Frontal cortex (tissue), 4 donors: ENCODE measurements around the gene TRMT44. TPM values are rescaled to one million over a fixed set of nuclear protein-coding genes. Genes with fewer than 3 reads are reported as not detected.

Experiments
- DNase-seq, 2 donors: peaks; one replicate each; pipeline ENCODE4 v3.0.0; 2012; ENCODE audit warnings: low spot score in 2 of 2
- FAIRE-seq: peaks from 2 replicates; lab custom pipeline; 2012; peaks lifted over from hg19 to GRCh38; lab: Jason Lieb, UNC
- total RNA-seq: library from RNA; depleted of rRNA; stranded (reverse); fragments of >200 nt; gene quantifications from one replicate; pipeline ENCODE4 v1.2.3, GENCODE V29; 2014
- donor health status: control.
- donor health status: control.
- donor health status: control.

The TRMT44 gene, protein sequence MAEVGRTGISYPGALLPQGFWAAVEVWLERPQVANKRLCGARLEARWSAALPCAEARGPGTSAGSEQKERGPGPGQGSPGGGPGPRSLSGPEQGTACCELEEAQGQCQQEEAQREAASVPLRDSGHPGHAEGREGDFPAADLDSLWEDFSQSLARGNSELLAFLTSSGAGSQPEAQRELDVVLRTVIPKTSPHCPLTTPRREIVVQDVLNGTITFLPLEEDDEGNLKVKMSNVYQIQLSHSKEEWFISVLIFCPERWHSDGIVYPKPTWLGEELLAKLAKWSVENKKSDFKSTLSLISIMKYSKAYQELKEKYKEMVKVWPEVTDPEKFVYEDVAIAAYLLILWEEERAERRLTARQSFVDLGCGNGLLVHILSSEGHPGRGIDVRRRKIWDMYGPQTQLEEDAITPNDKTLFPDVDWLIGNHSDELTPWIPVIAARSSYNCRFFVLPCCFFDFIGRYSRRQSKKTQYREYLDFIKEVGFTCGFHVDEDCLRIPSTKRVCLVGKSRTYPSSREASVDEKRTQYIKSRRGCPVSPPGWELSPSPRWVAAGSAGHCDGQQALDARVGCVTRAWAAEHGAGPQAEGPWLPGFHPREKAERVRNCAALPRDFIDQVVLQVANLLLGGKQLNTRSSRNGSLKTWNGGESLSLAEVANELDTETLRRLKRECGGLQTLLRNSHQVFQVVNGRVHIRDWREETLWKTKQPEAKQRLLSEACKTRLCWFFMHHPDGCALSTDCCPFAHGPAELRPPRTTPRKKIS
- total RNA-seq, result 11.8 TPM

DNA sequence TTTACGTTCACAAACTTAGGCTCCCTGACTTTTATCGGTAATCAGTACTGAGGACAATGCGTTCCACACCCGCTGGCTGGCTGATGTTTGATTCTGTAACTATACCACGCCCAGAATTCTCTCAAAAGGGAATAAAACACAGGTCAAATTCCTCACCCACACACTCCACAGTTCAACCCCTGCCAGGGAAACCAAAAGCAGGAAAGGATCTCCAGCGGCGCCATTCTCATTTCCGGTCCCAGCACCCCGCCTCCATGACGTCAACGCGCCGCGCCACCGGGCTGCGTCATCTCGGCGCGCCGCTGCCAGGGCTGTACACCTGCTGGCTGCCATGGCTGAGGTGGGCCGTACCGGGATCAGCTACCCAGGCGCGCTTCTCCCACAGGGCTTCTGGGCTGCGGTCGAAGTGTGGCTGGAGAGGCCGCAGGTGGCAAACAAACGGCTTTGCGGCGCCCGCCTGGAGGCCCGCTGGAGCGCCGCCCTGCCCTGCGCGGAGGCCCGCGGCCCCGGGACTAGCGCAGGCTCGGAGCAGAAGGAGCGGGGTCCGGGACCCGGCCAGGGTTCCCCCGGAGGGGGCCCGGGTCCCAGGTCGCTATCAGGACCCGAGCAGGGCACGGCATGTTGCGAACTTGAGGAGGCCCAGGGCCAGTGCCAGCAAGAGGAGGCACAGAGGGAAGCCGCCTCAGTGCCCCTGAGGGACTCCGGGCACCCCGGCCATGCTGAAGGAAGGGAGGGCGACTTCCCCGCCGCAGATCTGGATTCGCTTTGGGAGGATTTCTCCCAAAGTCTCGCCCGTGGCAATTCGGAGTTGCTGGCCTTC lies at the start of gene TRMT44, which contains the start of gene ACOX3:
Gene TRMT44 (plus strand): TSS at position 286 of the 820 bp plus-strand sequence. CDS start 46 bp downstream, at position 332.
Gene ACOX3 (minus strand): TSS at position 232 of the 820 bp plus-strand sequence. CDS start 24,202 bp downstream, outside the sequence.
- FAIRE-seq (no peak), DNase-seq (peak; percentile 88 to 91)

DNA sequence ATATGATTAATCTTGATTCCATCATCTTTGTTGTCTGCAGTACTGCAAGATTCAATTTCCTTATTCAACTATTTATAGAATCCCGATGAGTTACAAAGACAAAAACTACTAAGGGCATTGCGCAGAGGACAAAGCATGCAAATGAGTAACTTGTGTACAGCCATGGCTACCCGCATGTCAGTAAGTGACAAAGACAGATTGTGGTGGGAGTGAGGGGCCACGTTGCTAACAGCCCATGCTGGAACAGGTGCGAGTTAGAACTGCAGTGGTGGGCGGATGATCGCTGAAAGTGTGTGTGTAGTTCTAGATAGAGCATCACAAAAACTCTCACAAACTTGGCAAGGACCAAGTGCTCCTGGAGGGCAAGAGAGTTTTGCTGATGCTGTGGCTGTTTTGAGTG lies 49.5 kb upstream of the TRMT44 start:
- no peak for DNase-seq
- FAIRE-seq, result no peak

DNA sequence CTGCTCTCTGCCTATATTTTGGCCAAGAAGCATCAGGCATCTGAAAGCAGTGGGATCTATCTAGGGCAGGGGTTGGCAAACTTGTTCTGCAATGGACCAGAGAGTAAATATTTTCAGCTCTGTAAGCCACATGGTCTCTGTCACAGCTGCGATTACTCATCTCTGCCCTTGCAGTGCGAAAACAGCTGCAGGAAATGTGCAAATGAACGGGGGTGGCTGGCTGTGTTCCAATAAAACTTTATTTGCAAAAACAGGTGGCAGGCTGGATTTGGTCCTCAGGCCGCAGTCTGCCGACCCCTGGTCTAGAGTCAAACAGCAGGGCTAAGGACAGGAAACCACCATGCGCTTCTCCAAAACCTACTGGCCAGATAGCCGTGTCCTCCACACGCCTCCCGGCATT lies 48.6 kb upstream of the TRMT44 start:
- no peak for DNase-seq
- FAIRE-seq, result no peak

DNA sequence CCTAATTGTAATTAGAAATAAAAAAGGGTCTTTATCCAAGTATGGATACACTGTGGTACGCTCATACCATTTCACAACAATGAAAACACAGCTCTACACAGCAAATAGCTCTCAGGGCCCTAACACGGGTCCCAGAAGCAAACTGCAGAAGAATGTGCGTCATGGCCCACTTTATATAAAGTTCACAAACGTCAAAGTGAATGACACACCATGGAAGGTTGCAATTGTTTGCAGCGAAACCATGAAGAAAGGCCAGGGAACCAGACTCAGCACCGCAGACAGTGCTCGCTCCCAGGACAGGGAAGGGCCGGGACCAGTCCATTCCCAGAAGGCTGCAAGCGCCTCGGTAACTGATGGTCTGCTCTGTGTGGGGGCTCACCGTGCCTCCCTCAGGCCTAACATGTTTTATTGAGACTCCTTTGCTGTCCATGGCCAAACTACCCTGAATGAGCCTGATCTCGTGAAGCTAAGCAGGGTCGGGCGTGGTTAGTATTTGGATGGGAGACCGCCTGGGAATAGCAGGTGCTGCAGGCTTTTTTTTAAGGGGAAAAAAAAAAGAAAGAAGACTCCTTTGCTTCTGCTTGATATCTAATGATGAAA lies 47.9 kb upstream of the TRMT44 start:
- no peak for DNase-seq
- FAIRE-seq, result no peak

DNA sequence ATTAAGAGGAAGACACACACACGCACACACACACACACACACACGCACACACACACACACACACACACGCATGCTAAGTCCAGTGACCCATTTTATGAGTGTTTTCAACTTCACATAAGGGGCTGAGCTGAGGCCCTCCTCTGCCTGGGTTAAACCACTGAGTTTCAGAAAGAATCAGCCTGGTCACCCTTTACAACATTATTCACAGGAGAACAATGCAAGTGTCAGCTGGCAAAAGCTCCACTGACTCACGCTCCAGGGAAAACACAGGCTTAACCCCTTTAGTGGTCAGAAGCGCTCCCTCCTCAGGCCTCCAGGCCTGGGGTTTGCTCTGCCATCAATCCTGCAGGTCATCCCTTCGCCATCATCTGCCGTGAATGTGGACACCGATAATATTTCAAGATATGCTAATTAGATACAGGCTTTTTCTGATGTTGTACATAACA lies 47.0 kb upstream of the TRMT44 start:
- no peak for FAIRE-seq

DNA sequence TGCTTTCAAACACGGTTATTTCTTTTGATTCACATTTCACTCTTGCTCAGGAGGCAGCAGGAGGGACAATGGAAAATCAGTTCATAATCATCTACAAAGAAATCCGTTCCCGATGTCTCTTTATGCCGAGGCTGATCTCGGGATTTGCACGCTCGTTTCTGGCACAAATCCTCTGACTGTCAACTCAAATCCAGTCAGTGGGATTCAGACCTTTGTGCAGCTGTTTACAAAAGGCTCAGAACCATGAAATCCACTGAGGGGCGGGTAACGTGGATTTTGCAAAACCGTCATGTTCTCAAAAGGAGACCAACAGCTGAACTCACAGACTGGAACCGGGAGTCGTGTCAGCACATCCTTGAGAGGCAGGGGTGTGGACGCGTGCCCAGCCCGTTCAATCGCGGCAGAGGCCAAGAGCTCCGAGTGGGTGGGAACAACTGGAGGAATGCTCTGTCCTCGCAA lies 46.5 kb upstream of the TRMT44 start:
- DNase-seq, result no peak
- no peak for FAIRE-seq

More for the DNA sequence above, 47.0 kb upstream of the TRMT44 start:
- peak; percentile 72 to 75 for DNase-seq

DNA sequence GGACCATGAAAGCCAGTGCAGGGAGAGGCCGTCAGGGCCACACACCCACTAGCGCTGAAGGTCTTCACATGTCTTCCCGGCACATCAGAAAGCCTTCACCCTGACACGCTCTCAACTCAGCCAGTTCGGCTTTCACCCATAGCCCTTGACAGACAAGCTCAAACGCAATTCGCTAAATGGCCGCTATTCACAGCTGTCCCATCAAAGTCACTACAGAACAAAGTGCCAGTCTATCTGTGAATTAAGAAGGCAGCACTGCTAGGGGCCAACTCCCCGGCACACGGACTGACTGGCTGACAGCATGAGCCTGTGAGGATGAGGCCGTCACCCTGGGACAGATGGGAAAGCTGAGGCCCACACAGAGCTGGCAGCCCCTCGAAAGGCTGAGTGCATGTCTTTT lies 45.8 kb upstream of the TRMT44 start:
- FAIRE-seq, result no peak
- no peak for DNase-seq

DNA sequence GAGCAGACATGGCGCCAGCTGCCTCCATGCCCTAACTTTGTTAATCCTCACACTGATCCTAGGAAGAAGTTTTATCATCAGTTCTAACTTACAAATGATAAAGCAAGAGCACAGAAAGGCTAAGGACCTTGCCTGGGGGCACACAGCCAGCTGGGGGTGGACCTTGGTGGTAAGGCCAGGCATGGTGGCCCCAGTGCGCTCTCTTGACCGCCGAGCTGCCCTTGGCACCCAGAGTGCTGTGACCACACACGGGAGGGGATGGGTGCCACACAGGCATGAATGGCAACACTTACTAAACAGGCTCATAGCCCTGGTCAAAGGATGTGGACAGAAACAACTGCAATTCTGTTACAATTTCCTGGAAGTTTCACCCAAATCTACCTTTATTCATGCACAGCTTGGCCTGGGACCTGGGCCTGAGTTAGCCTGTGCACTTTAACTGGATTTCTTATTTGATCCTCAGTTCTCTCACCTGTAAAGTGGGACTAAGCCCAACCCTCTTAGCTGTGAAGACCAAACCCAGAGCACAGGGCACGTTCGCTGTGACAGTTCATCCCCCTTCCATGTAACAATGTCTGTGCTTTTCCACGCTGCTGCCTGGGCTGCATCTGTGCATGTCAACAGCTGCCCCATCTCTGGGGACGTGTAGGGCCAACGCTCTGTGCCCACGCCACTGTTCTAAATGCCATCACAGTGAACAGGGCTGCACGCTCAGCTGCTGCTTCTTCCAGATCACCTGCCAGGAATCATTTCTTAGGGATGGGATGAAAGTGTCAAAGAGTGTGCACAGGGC lies 44.9 kb upstream of the TRMT44 start:
- FAIRE-seq, result no peak
- no peak for DNase-seq

DNA sequence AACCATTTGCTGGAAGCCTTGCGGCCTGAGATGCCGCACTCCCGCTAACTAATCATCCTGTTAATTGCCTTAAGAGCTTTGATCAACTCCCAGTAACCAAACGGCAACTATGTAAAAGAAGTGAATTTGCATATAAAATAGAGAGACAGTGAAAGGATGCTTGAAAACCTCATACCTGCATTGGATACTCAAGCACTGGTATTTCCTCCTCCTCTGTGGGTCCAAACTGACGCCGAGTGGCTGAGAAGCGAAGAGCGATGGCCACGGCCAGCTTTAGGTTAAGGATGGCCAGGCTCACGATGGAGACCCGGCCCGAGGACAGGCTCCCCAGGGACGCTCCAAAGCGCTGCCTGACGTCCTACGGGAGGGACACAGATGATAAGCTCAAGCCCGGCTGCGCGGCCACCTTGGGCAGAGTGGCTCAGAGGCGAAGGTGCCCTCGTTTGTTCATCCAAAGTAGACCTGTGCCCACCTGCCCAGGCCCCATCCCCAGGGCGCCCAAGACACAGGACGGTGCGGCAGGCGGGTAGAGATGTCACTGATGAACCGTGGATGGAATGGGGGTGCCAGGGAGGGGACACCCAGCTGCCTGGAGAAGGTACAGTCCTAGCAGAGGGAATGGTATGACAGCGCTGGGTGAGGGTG lies 43.7 kb upstream of the TRMT44 start:
- DNase-seq, result no peak
- FAIRE-seq, result no peak

DNA sequence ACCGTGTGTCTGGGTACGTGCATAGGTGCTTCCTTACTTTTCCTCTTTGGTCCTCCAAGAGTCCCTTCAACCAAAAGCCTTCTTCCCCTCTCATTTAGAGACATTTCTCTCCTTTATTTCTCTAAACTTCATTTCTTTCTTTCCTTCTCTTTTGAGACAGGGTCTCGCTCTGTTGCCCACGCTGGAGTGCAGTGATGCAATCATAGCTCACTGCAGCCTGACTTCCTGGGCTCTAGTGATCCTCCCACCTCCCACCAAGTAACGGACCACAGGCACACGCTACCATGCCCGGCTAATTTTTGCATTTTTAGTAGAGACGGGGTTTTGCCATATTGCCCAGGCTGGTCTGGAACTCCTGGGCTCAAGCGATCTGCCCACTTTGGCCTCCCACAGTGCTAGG lies 42.2 kb upstream of the TRMT44 start:
- DNase-seq (no peak), FAIRE-seq (no peak)

DNA sequence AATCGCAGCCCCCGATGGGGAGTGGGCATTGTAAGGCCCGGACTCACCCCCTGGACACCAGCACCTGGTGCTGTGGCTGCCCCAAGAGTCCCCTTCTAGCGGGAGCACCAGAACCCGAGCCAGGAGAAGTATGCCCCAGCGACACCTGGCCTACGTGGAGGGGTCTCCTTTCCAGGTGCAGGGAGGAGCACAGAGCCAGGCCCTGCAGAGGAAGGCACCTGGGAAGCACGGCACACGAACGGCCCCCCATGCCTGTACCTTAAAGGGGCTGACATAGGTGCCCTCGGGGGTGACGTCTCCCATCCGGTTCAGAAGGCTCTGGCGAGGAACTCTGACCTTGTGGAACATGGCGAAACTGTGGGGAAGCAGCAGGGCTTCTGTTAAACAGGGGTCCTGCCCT lies 41.3 kb upstream of the TRMT44 start:
- FAIRE-seq (no peak), DNase-seq (no peak)

DNA sequence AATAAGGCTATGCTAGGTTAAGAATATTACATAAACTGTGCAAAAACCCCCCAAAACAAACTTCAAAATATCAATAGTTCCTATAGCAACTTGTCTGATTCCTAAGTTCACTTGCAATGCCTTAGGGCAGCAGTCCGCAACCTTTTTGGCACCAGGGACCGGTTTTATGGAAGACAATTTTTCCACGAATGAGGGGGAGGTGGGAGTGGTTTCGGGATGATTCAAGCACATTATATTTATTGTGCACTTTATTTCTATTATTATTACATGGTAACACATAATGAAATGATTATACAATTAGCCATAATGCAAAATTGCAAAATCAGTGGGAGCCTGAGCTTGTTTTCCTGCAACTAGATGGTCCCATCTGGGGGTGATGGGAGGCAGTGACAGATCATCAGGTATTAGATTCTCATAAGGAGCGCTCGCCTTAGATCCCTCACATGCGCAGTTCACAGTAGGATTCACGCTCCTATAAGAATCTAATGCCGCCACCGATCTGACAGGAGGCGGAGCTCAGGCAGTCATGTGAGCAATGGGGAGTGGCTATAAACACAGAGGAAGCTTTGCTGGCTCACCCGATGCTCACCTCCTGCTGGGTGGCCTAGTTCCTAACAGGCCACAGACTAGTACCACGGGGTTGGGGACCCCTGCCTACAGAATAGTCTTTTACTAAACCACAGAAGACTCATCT lies 39.8 kb upstream of the TRMT44 start:
- no peak for DNase-seq
- no peak for FAIRE-seq

DNA sequence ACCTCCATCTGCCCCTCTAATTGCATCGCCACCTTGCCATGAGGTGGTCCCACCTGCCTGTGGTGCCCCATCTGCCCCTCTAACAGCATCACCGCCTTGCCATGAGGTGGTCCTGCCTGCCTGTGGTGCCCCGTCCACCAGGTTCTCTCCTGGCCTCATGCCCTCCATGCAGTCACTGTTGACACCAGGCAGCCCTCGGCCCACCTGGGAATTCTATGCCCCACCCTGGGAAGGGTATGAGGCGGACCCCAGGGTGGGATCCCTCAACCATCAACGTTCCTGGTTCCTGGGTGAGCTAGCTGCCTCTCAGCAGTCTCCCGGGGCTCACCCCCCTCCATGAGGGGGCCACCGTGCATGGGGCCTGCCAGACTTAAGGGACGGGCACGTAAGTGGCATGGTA lies 38.9 kb upstream of the TRMT44 start:
- DNase-seq, result no peak

DNA sequence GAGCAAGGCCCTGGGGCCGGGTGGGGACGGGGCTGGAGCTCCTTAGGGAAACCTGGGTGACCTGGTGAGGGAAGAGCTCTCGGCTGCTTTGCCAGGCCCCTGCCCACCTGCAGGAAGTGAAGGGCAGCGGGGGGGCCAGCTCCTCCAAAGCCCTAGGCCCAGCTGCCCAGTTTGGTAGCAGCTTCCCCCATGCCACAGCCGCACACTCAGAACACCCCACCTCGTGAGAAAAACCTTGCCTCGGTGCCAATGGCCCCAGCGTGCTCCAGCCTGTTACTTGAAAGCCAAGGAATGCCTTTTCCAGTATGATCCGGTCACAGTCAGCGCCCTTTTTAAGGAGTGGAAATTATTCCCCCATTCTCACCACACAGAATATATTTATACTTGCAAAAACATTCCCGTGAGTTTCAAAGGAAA lies 38.4 kb upstream of the TRMT44 start:
- FAIRE-seq (no peak), DNase-seq (no peak)

More for the DNA sequence above, 38.9 kb upstream of the TRMT44 start:
- no peak for FAIRE-seq

DNA sequence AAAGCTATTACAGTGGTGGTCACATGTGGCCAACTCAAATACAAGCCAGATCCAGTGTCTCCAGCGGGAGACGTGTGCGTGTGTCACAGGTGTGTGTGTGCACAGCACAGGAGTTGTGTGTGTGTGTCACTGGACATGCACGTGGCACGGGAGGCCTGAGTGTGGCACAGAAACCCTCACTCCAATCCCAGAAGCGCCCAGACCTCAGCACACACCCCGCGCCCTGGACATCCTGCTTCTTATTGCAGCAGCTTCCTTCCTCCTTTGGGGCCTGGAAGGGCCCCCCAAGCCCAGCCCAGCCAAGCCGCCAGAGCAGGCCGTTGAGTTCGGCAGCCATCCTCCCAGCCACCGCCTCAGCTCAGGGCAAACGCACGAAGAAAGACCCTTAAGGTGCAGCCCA lies 37.9 kb upstream of the TRMT44 start:
- no peak for FAIRE-seq
- no peak for DNase-seq

DNA sequence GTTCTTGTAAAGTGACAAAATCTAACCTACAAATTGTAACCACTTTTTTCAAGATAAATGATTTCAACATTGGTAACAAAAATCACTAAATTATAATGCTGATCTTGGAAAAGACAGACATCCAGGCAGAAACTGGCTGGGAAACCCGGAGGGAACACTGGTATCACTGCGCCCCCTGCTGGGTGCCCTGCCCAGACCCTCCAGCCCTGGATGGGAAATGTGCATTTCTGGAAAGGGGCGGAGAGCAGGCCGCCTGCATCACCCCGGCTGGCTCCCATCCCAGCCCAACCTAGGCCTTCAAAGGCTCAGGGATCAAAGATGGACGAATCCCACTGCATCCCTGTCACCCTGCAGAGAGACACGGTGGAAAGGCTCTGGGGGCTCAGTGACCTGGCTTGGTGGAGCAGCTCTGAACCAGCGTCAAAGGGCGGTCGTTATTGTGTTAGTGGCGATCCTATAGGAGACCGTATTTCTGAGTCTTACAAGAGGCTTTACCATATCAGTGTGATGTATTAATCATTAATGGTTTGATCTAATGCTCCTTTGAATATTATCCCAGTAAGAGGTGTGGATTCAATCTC lies 37.3 kb upstream of the TRMT44 start:
- DNase-seq (peak; percentile 78 to 91), FAIRE-seq (peak; percentile 82)

DNA sequence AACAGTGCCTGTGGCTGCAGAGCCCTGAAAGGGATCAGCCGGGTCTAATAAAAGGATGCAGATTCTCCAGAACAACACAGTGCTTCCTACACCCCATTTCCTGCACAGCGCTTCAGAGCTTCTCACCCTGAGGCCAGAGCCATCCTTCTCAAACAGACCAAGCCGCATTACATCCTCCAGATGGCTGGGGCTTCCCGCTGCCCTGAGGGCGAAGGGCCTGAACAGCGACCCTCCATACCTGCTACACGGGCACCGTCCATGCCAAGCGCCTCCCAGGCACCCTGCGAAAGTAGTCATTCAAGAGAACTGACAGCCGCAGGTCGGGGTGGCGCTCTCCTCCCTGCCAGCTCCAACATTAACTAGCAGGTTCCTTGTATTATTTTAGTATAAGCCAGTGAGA lies 36.6 kb upstream of the TRMT44 start:
- DNase-seq (no peak), FAIRE-seq (no peak)
